ENCODE results near the gene TRERF1. TPM values are rescaled to one million over a fixed set of nuclear protein-coding genes. Genes with fewer than 3 reads are reported as not detected.

The TRERF1 gene
- total RNA-seq, 1 donor from 2014 or later = 0.86 TPM

DNA sequence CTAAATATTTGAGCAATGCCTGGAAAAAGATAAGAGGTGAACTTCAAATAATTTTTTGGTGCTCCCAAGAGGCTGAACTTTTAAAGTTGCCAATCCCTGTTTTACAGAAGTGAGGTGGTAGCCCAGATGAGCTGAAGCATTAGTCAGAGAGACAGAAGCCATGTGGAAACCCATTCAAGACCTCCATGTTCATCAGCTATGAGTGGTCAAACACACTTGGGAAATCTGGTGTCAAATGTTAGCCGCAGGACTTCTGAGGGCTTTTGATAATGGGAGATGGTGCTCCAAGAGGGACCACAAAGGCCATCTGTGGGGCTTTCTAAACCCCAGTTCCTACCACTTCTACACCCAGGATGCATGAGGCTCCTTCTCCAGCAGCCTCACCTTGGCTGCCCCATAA, 156.5 kb downstream of the TRERF1 start:
- DNase-seq (ENCODE audit: low spot score) = no peak
- intact Hi-C loops (cut with DNase I) = no loop called here

DNA sequence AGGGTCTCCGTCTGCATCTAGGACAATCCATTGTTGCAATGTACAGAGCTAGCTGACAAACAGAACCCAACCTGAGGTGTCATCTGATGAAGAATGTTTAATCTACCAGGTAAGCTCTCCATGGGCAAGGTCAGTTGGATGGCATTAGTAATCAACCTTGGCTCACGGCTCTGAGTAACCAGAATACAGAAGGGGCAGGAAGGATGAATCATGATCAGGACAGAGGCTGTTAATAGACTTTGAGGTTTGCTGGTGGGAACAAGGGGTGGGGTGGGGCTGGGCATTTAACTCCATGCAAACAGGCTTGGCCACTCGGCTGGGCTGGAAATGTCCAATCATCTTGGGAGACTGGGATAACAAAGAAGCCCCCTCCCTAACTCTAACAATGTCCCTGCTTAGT, 157.0 kb downstream of the TRERF1 start:
- intact Hi-C loops (cut with DNase I) = no loop called here
- no peak for DNase-seq (ENCODE audit: low spot score)

DNA sequence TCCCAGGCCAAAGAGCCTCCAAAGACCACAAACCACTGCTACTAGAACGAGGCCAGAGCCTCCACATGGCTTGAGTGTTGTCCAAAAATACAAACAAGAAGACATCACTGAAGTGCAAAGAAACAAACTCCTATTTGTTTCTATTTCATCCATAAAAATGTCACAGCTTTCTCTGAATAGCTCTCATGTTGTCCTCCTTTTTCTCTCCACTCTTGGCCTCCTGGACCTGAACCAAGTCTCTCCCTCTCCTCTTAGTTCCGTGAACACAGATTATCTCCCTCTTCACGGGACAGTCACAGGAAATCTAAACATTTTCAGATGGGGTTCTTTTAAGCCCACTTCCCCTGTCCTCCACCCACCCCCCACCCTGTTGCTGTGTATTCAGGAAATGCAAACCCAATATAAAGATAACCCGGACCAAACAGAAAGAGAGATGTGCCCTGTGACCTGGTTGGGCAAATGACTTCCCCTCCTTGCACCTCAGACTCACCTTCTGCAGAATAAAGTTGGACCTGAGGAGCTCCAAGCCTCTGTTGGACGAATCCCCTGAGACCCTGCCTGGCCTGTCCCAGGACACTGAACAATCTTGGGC, 158.2 kb downstream of the TRERF1 start:
- no peak for DNase-seq (ENCODE audit: low spot score)
- intact Hi-C loops (cut with DNase I) = no loop called here

DNA sequence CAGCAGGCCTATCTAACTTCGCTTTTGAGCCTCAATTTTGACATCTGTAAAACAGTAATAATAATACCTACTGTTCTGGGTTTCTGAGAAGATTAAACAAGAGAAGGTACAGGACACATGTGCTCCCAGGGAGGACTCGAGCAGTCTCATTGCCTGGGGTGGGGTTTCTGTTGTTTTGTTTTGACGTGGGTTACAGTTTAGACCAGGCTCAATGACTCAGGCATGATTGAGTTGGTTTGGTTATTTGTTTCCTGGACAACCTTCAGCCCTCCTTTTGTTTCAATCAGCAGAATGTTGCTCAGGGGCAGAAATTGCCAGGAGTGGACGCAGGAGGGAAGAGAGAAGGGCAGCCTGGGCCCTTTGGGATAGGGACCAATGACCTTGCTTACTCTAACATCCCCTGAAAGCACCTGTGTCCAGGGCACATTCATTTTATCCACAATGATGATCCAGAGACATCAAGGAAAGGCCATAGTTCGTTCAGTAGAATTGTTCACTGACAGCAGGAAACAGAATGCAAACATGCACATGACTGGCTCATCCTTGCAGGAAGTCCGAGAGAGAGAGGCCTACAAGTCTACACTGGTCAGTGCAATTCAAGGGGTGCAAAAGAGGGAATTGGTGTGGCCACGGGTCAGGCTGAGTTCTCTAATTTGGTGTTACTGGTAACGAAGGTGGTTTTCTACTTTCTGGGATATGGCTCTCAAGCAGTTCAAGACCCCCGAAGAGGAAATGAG, 159.6 kb downstream of the TRERF1 start:
- intact Hi-C loops (cut with DNase I) = no loop called here
- DNase-seq (ENCODE audit: low spot score) = no peak

GRCh38 chr6:42287756-42288155, 164.0 kb downstream of the TRERF1 start:
- intact Hi-C loops (cut with DNase I) = no loop called here
- DNase-seq (ENCODE audit: low spot score) = no peak

- intact Hi-C loops (cut with DNase I) = no loop called here
- no peak for DNase-seq (ENCODE audit: low spot score)
Observed at GRCh38 chr6:42281570-42281969, 170.2 kb downstream of the TRERF1 start.

GRCh38 chr6:42280966-42281533, 170.7 kb downstream of the TRERF1 start:
- no peak for DNase-seq (ENCODE audit: low spot score)
- intact Hi-C loops (cut with DNase I) = no loop called here

DNA sequence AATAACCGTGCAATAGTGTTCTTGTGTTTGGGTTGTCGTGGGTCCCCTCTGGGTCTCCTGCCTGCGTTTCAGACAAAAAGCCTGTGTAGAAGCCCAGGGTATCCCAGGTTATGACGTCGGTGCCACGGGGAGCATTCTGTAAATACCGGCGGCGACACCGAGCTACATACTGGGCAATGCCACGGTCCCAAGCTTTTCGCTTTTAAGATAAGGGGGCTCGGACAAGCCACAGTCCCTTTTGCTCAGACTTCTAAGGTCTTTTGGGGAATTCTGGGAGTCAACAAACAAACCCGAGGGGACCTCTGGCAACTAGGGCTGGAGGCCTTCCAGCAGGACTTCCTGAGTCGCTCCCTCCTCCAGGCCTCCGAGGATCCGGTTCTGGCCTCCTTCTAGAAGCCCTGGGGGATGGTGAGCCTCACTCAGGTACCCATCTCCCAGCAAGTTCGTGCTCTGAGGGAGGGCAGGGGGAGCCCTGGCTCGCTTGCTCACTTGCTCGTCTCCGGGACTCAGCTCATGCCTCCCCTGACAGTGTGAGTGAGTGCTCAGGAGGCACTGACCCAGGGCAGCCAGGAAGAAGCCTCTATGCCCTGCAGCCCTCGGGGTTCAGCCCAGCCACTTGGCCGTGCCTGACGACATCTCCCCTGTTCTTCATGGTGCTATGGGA, 171.6 kb downstream of the TRERF1 start:
- intact Hi-C loops (cut with DNase I) = no loop called here
- DNase-seq (ENCODE audit: low spot score) = no peak

DNA sequence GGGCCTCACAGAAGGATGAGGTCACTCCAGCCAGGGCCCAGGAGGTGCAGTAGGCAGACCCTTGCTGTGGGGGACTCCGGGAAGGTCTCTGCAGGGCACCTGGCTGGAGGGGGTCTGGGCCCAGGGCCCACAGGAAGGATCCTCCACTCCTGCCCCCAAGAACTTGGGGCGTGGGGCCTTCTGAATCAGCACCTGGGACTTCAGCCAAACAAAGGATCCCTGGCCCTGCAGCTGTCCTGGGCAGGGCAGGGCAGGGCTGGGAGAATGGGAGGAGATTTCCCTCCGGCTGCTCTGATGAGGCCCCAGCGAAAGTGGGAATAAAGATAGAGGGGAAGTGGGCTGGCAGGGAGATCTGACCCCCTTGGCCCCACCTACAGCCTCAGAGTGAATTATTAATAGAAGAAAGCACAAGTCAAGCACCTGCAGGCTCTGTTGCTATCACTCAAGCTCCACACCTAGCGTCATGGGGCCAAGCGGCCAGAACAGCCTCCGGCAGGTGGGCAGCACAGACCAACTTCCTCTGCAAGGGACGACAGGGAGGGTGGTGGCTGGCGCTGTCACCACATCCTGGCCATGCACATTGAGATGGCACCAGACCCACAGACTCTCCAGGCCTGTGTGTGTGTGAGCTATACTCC, 172.5 kb downstream of the TRERF1 start:
- intact Hi-C loops (cut with DNase I) = no loop called here
- no peak for DNase-seq (ENCODE audit: low spot score)

- no peak for DNase-seq (ENCODE audit: low spot score)
- intact Hi-C loops (cut with DNase I) = no loop called here
Observed at GRCh38 chr6:42278131-42278853, 173.4 kb downstream of the TRERF1 start.

- intact Hi-C loops (cut with DNase I) = no loop called here
- no peak for DNase-seq (ENCODE audit: low spot score)
Observed at GRCh38 chr6:42276034-42276890, 175.5 kb downstream of the TRERF1 start.

GRCh38 chr6:42275376-42276033, 176.2 kb downstream of the TRERF1 start:
- intact Hi-C loops (cut with DNase I) = no loop called here
- DNase-seq (ENCODE audit: low spot score) = no peak

DNA sequence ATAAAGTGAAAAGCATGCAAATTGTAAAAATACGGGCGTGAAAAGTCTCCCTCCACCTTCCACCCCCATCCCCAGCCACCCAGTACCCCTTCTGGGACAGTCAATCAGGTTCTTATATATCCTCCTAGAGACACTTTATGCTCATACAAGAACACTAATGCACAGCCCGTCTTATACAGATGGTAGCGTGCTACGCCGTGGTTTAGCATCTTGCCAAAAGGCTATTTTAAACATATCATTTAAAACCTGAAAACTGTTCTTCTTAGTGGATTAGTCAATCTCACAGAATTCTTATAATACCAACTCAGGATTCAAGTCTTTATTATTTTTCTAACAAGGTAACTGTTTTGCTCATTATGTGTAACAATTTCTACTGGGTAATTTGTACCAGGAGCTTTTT, 176.8 kb downstream of the TRERF1 start:
- intact Hi-C loops (cut with DNase I) = no loop called here
- no peak for DNase-seq (ENCODE audit: low spot score)

- intact Hi-C loops (cut with DNase I) = loop anchor here (2.0 kb wide), 1 partner anchor 171 kb away; no protein-coding TSS in a partner anchor
- DNase-seq (ENCODE audit: low spot score) = no peak
Observed at GRCh38 chr6:42271834-42272805, 179.6 kb downstream of the TRERF1 start.

GRCh38 chr6:42269974-42270510, 181.7 kb downstream of the TRERF1 start:
- no peak for DNase-seq (ENCODE audit: low spot score)
- intact Hi-C loops (cut with DNase I) = loop anchor here (2.0 kb wide), 1 partner anchor 173 kb away; no protein-coding TSS in a partner anchor

- no peak for DNase-seq (ENCODE audit: low spot score)
- intact Hi-C loops (cut with DNase I) = no loop called here
Observed at GRCh38 chr6:42269553-42269952, 182.2 kb downstream of the TRERF1 start.

DNA sequence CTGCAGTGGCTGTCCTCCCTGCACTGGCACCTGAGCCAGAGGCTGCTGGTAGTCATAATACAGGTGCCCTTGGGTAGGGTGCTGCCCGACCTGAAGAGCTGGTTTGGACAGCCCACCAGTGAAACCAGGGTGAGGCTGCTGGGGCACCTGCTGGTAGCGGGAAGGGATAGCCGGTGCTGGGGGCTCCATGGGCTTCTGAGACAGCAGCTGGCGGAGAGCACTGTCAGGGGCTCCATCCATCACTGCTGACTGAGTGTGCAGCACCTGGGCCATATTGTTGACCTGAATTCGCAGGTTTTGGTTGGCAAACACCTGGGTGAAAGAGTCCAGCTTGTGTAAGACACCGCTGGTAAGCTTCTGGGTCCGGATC, 182.9 kb downstream of the TRERF1 start:
- intact Hi-C loops (cut with DNase I) = no loop called here
- no peak for DNase-seq (ENCODE audit: low spot score)
